Activated T-cell treated with anti-CD3 and anti-CD28 coated beads, Interleukin-2, amount 50 U/mL, for 1 hour (primary cell): ENCODE results near the gene C2orf42.
"Not testable (repeated sequence)": the region's sequence is repeated elsewhere in the genome, so short reads cannot be mapped to it uniquely, and the experiment has no call there.

Source experiments
- DNase-seq: peaks from one replicate; pipeline ENCODE4 v3.0.0-alpha.2; 2020

Gene C2orf42

DNA sequence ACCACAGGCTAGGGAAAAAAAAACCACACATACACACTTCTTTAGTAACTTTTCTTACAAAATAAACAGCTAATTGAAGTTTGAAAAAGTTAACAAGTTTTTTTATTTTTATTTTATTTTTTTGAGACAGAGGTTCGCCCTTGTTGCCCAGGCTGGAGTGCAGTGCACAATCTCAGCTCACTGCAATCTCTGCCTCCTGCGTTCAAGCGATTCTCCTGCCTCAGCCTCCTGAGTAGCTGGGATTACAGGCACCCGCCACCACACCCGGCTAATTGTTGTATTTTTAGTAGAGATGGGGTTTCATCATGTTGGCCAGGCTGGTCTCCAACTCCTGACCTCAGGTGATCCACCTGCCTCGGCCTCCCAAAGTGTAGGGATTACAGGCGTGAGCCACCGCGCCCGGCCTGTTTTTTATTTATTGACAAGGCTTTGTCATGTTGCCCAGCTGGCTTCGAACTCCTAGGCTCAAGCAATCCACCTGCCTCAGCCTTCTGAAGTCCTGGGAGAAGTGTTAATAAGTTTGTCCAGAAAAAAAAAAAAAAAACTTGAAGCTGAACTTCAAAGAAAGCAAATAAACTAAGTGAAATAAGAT is 21.1 kb downstream of the C2orf42 start:
- not testable (repeated sequence) for DNase-seq

- no peak for DNase-seq
These were observed 29.7 kb downstream of the C2orf42 start for GRCh38 chr2:70161069-70161534.

DNA sequence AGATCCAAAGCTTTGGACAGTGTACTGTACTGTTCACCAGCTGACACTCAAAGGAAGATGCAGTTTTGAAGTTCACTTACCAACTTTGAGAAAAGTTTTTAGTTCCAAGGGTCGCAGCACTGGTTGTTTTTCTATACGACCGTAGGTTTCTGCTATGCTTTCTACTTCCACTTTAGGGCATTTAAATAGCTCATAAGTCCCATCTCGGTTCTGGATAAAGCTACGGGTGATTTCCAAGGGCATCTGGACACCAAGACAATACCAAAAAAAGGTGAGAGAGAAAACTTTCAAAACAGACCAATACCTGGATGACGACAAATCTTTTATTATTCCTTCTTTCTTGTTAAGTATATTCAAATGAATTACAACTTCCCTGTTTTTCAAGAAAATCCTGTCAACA is 30.3 kb downstream of the C2orf42 start:
- no peak for DNase-seq

GRCh38 chr2:70149130-70149686 is 41.6 kb downstream of the C2orf42 start:
- DNase-seq, result not testable (repeated sequence)

- DNase-seq, result not testable (repeated sequence)
These were observed 42.5 kb downstream of the C2orf42 start for GRCh38 chr2:70148211-70148760.

DNA sequence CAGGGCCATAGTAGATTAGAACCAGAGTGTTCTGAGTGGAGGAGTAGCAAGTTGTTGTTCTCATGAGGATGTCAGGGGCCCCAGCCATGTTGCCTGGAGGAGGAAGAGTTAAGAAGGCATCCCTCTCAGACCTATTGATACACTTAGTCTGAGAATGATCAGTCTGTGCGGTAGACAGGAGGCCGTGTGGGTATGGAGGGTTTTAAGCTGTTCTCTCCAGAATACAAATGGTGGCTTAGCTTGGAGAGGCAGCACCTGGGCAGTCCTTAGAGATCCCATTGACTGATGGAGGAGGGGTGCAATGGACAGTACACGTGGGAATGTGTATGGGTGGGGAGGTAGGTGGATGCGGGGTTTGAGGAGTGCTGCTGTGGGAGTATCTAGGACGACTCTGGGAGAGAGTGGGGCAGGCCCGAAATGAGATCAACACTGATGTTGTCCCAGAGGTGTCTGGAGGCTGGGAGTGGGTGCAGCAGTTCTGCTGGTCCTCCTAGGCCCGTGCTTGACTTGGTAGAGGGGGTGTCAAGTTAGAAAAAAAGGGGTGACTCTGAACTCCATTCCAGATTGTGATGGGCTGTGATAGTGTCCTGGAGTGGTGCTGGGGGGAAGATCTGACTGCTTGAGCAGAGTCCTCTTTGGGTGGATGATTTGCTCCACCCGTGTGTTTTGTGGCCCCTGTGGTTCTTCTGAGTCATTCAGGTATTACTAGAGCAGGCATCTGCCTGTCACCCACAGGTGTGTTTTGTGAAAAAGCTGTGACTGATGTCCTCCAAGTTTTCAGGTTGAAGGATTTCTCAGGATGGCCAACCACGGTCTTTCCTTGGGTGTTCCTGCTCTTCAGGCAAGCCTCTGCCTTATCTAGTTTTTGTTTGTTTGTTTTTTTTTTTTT is 44.7 kb downstream of the C2orf42 start:
- no peak for DNase-seq

GRCh38 chr2:70145144-70145490 is 45.7 kb downstream of the C2orf42 start:
- no peak for DNase-seq

- no peak for DNase-seq
These were observed 46.2 kb downstream of the C2orf42 start for GRCh38 chr2:70144443-70145143.

DNA sequence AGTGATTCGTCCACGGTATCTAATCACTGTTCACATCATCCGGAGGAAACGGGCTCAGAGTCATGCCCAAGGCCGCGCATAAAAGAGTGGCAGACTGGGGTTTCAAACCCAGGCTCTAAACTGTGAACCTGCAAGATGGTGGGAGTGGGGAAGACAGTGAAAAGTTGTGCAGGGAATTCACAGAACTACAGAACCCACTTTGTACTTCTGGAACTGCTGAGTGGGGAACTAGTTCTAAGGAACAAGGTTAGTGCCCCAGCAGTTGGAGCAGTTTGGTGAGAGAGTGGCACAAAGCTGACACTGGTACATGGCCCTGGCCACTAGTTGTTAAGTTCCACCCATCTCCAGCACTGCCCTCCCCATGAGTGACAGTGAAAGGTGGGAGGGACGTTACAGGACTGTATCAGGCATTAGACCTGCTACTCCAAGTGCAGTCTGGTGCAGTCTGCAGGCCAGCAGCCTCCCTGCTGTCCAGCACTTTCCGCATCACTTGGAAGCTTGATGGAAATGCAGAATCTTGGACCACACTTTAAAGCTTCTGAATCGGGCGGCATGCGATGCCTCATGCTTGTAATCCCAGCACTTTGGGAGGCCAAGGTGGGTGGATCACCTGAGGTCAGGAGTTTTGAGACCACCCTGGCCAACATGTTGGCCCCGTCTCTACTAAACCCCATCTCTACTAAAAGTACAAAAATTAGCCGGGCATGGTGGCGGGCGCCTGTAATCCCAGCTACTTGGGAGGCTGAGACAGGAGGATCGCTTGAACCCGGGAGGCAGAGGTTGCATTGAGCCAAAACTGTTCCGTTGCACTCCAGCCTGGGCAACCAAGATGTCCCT is 47.3 kb downstream of the C2orf42 start:
- DNase-seq, result peak; percentile 58

- peak; percentile 99 for DNase-seq
These were observed 48.1 kb downstream of the C2orf42 start for GRCh38 chr2:70142590-70143313.

DNA sequence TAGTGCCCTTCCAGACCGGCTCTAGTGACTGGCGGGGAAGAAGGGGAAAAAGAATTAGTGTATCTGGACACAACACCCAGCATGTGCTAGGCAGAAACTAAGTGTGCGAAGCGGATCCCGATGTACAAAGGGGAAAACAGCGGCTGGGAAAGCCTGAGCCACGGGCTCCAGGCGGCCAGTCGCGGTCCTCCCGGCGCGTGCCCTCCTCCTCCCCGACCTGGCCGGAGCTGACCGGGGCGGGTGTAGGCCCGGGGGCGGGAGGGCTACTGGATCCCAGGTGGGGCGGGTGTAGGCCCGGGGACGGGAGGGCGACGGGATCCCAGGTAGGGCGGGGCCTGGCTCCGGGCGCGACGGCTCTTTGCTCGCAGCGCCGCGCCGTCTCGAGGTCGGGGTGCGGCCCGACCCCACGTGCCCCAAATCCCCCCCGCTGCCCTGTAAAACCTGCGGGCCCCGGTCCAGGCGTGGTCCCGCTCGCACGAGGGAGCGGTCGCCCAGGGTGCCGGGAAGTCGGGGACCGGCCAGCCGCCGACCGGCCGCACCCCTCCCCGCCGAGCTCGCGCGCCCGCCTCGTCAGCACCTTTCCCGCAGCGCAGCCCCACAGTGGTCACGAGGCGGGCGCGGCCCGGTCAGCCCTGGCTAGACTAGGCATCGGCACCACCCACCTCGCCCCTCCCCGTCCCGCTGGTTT is 48.8 kb downstream of the C2orf42 start:
- DNase-seq, result no peak

GRCh38 chr2:70141212-70141901 is 49.5 kb downstream of the C2orf42 start:
- DNase-seq, result peak; percentile 65

- DNase-seq, result no peak
These were observed 50.0 kb downstream of the C2orf42 start for GRCh38 chr2:70140791-70141211.

DNA sequence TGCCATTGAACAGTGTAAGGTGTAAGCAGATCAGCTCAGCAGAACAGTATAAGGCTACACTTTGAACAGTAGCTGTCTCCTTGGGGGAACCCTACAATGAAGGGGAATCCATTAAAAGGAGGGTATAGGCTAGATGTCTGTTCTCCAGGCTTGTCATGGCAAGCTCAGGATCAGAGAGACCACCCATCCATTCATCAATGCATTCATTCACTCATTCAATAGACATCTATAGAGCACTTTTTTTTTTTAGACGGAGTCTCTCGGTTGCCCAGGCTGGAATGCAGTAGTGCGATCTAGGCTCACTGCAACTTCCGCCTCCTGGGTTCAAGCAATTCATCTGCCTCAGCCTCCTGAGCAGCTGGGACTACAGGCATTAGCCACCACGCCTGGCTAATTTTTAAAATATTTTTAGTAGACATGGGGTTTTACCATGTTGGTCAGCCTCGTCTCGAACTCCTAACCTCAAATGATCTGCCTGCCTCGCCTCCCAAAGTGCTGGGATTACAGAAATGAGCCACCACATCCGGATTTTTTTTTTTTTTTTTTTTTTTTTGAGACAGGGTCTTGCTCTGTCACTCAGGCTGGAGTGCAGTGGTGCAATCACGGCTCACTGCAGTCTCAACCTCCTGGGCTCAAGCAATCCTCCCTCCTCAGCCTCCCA is 56.4 kb downstream of the C2orf42 start:
- not testable (repeated sequence) for DNase-seq

DNA sequence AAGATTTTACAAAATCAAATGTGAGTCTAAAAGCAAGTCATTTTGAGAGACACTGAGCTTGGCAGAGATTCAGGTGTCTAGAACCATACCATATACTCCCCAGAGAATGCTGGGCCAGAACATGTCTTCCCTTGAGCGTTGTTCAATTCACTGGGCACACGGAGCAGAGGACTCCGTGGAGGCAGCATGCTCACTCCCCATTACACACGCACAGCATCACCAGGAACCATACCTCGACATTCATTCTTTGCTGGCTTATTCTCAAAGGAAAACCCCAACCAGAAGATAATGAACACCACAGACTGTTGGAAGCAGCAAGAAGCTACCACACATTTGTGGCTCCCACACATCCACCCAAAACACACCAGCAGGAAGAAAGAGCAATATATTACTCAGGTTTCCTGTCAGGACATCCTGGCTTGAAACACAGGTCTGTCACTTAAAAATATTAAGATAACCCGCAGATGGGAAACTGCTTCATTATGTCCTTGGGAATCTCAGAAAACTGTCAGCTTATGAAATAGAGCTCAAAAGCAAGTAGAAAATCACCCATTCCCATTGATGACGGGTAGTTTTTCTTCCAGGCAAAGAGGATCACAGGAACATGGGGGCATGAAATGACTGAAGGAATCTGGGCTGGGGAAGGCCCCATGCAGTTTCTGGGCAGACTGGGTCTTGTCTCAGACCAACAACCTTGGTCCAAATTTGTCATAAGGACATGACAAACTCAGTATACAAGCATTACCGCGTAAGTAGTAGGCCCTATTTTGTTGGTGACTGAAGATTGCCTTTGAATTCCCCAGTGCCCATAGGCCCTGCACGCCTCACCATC is 57.1 kb downstream of the C2orf42 start:
- DNase-seq, result no peak

DNA sequence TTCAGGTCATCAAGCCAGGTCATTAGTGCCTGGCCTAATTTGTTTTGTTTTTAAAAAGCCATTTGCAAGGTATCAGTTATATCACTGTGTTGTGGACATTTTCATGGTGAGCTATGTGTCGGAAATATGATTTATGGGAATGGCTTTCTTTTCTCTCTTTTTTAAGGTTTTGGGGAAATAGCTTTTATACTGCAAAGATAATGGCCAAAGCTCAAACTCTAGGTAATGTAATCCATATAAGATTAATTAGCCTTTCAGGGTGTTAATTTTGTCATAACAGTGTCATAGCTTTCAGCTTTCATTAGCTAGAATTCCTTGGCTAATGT is 57.7 kb downstream of the C2orf42 start:
- no peak for DNase-seq

DNA sequence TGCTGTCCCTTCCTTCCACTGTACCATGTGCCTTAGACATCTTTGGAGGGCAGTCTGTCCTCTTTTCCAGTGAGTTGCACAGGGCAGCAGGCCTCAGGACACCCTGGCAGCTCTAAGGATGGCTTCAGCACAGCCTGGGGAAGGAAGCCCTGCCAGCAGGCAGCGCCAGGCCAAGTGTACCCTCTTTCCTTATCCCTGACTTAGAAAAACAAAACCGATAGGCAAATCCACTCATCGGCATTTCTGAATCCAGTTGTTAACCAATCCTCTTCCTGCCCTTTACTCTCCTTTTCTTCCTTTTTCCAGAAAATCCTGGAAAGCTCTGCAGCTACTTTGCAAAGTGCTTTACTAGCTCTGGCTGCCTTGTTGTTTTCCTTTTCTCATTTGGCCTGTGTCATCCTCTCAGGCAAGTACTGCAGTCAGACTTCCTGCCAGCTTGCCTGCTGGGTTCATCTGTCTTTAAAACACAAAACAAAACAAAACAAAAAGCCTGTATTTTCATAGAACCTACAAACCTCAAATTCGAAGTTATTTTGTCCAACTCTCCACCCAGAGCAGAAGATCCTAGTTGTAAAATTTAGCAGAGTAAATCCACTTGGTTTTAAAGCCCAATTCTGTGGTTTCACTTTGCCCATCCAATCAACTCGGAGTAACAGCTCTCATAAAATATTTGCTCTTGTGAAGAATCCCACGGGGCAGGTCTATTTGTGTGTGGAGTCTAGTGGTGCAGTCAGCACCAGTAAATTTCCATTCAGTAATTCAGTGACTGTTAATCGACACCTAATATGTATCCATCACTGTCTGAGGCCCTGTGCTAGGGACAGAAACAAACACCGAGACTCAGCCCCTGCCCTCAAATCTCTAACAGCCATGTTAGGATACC is 58.3 kb downstream of the C2orf42 start:
- DNase-seq, result no peak
